Fibroblast of pulmonary artery (primary cell): Measurements from ENCODE around the gene PGAM5.
"Not testable (repeated sequence)": the region's sequence is repeated elsewhere in the genome, so short reads cannot be mapped to it uniquely, and the experiment has no call there.

Experiments
- DNase-seq: peaks from one replicate; pipeline ENCODE4 v3.0.0-alpha.2; 2010; ENCODE audit warnings: low read depth
- H3K4me3 ChIP-seq: replicated peaks from 2 replicates; pipeline ENCODE4 v1.5.1; 2011; ENCODE audit warnings: low read depth, mild to moderate bottlenecking, control low read depth, low read length, moderate library complexity
- CTCF ChIP-seq: IDR thresholded peaks from 2 replicates; pipeline ENCODE4 v1.5.1; 2011; ENCODE audit warnings: mild to moderate bottlenecking, control low read depth, low read length, inconsistent platforms; ENCODE audit errors: missing control alignments

PGAM5 gene

GRCh38 chr12:132754160-132754932 lies 43.7 kb downstream of the PGAM5 start:
- DNase-seq: no peak
- no peak overlapping the region for H3K4me3 ChIP-seq
- no peak for TF ChIP-seq CTCF

- not testable (repeated sequence) for DNase-seq, H3K4me3 ChIP-seq
These were observed 48.2 kb downstream of the PGAM5 start for GRCh38 chr12:132758825-132759224.

- no peak for DNase-seq
- no peak overlapping the region for H3K4me3 ChIP-seq
- TF ChIP-seq CTCF: no peak
These were observed 48.7 kb downstream of the PGAM5 start for GRCh38 chr12:132759359-132759758.

GRCh38 chr12:132761032-132761920 lies 50.6 kb downstream of the PGAM5 start, which contains the start of gene ANKLE2:
ANKLE2 (minus strand) TSS chr12:132761832; CDS start chr12:132761798, 34 bp downstream.
- peak within 1 kb of the TSS; percentile 89 for H3K4me3 ChIP-seq
- DNase-seq: peak; percentile 61
- no peak for TF ChIP-seq CTCF

GRCh38 chr12:132761921-132762583 lies 51.4 kb downstream of the PGAM5 start:
- no peak for TF ChIP-seq CTCF
- H3K4me3 ChIP-seq: peak overlapping the region; percentile 69
- peak; percentile 90 for DNase-seq

- DNase-seq: no peak
- TF ChIP-seq CTCF: no peak
- no peak overlapping the region for H3K4me3 ChIP-seq
These were observed 53.6 kb downstream of the PGAM5 start for GRCh38 chr12:132764231-132764630.

- TF ChIP-seq CTCF: no peak
- H3K4me3 ChIP-seq: no peak overlapping the region
- DNase-seq: no peak
These were observed 54.7 kb downstream of the PGAM5 start for GRCh38 chr12:132765361-132765760.
